NCI-H2107 treated with DMSO at 0.1 percent for 48 hours (cell line): ENCODE measurements around the gene TFPT.

Experiments used
- DNase-seq: peaks from one replicate; lab custom pipeline; 2025; ENCODE audit not compliant: unreplicated experiment; lab: John Stamatoyannopoulos, UW

The TFPT gene

GRCh38 chr19:54149021-54149812 is 33.8 kb upstream of the TFPT start:
- DNase-seq, result no peak

DNA sequence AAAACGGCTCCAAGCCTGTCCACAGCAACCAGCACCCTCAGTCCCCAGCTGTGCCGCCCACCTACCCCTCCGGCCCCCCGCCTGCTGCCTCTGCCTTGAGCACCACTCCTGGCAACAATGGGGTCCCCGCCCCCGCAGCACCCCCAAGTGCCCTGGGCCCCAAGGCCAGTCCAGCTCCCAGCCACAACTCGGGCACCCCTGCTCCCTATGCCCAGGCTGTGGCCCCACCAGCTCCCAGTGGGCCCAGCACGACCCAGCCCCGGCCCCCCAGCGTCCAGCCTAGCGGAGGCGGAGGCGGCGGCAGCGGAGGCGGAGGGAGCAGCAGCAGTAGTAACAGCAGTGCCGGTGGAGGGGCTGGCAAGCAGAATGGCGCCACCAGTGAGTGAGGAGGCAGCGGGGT is 32.7 kb upstream of the TFPT start:
- DNase-seq, result no peak

DNA sequence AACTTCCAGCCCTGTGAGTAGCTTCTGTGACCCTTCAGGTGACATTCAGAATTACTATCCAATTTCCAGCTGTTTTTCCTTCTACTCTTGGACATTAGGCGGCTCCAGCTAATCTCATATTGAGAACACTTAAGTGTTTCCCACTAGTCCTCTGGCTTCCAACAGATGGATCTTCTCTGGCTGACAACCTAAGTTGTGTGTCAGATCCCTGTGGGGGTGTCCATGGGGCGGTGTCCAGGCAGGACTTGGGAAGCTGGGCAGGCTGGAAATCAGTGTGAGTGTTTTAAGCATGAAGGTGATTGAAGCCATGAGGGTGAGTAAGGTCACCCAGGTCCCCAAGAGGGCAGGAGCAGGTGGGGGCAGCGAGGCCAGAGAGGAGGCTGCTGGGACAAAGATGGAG is 32.2 kb upstream of the TFPT start:
- no peak for DNase-seq

DNA sequence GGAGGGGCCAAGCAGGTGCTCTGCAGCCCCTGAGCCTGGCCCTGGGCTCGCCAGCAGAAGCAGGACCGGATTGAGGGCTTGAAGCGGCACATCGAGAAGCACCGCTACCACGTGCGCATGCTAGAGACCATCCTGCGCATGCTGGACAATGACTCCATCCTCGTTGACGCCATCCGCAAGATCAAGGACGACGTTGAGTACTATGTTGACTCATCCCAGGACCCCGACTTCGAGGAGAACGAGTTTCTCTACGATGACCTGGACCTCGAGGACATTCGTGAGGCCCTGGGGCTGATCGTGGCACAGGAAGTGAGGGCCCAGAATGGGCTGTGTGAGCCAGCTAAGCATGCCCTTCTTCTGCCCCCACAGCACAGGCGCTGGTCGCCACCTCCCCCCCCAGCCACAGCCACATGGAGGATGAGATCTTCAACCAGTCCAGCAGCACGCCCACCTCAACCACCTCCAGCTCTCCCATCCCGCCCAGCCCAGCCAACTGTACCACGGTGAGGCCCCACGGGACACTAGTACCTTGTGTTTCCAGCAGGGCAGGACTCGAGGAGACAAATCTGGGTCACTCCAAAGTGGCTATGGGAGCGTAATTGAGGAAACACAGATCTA is 30.2 kb upstream of the TFPT start:
- DNase-seq, result no peak

DNA sequence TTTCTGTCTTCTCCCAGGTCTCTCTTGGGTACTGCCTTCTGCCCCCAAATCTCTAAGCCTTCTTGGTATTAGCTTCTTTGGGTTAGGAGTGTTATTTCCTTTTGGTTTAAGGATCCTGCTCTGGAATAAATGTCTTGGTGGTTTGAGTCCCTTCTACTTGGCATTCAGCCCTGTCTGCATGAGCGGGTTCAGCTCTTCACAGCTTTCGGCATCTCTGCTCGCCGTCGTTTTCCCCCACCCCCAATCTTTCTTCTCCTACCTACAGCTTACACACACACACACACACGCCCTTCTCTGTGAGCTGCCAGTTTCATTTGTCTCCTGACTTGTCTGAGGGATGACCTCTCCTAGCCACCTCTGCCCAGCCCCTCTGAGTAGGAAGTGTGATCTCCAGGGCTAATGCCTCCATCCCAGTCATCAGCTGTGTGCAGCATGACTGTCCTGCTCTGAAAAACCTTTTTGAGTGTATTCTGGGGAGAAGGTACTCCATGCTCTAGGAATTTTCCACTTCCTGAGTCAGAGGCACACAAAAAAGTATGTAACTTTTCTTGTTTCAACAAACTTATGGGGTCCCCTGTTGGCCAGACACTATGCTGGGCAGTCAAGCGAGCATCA is 26.8 kb upstream of the TFPT start:
- no peak for DNase-seq

DNA sequence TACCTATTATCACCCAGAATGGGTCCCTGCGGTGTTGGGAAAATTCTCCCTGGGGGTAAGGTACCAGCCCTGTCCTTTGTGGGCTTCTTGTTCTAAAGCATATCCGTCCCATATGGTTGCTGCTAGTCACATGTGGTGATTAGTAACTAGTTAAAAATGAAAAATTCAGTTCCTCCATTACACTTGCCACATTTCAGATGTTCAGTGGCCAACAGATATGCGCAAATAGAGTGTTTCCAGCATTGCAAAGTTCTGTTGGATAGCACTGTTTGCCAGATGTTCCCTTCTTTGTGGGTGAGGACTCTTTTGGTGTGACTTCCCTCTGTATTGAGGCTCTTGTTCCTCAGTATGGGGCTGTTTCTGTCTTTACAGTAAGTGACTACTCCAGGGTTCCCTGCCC is 25.9 kb upstream of the TFPT start:
- no peak for DNase-seq

DNA sequence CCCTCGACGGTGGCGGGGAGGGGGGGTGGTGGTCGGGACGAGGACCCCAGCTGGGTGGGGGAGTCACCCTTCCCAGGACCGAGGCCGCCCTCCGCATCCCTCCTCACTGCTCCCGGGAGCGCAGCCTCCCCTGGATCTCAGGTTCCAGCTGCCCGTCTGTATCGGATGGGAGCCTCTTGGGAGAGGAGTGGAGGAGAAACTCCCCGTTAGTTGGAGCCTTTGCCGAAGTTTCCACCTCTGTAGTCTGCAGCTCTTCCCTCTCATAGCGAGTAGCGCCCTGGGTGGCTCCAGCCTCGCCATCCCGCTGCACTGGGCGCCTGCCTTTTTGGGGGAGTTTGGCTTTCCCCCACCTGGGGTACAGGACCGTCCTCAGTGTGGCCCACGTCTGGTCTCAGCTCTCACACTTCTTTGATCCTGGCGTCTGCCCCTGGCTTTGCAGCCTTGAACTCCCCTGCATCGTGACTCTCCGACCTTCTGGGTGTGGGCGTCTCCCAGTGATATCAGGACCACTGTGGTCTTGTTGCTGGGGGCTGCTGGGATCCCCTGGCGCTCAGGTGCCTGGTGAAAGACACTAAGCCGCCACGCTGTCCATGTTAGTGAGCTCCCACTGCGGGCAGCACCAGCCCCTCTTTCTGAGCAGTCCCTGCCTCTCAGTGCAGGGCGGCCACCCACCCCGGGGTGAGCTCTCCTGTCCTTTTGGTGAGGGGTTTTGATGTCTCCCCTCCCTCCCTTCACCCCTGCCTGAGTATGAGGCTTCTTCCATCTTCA is 23.2 kb upstream of the TFPT start:
- no peak for DNase-seq

DNA sequence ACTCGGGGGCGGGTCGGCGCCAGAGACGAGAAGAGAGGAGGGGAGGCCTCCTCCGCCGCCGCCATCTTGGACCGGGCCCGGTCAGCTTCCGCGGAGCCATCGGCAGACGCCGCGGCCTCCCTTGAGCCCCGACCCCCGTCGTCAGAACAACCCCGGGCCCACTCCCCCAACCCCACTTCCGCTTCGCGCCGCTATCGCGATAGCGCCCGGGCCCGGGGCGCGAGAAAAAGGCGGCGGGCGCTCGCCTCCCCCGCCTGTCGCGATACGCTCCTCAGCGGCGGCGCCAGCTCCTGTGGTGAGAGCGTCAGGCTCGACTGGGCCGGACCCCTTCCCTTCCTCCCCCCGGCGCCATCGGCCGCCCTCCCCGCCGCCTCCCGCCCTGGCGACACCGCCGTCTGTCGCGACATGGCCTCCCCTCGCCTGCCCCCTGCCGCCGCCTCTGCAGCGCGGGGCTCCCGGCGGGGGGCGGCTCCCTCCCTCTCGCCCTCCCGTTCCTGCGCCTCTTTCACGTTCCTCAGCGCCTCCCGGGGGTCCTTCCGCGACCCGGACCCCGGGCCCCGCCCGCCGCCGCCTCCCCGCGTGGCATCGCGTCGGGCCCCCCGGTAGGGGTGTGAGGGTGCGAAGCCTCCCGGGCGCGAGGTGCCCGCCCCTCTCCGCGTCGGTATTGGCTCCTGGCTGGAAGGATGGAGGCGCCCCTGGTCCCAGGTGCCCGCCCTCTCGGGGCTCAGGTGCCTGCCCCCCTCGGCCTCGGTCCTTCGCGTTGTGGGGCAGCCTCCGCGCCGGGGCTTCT is 22.4 kb upstream of the TFPT start, which contains the start of gene CNOT3:
TSS of gene CNOT3 (plus strand) at position 64 of the 790 bp plus-strand sequence. CDS start 5,217 bp downstream, outside the sequence.
- no peak for DNase-seq

DNA sequence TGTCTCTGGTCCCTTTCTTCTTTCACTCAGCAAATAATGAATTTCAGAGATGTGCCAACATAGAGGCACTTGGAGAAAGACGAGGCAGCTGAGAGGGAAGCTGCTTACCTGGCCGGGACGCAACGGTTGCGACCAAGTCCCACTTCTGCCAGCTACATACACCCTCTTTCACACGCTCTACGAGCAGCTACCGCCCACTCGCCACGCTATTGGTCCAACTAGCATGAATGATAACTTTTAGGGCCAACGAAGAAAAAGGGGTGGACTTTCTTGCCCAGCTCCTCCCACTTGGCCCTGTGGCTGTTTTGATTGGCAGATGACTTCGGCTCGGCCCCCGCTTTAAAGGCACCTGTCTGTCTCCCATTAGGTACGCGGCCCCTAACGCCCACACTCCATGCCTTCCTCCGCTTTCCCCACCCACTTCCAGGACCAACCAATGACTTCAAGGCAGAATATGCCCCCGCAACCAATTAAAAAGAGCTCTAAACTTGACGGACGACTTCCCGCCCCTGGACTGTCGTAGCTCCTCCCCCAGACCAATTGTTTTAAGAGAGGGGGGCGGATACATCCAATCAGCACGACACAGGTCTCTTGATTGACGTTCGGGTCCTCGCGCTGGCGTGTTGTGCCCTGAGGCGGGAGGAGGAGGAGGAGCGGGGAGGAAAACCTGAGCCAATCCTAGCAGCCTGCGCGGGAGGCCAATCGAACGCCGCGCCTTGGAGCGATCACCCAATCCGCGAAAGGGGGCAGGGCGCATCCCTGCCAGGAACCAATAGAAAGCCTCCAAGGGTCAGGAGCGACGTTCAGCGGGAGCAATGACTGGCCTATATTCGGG is 21.6 kb upstream of the TFPT start:
- peak; percentile 100 for DNase-seq

- DNase-seq, result no peak
These were observed 20.8 kb upstream of the TFPT start for GRCh38 chr19:54136086-54136863.

DNA sequence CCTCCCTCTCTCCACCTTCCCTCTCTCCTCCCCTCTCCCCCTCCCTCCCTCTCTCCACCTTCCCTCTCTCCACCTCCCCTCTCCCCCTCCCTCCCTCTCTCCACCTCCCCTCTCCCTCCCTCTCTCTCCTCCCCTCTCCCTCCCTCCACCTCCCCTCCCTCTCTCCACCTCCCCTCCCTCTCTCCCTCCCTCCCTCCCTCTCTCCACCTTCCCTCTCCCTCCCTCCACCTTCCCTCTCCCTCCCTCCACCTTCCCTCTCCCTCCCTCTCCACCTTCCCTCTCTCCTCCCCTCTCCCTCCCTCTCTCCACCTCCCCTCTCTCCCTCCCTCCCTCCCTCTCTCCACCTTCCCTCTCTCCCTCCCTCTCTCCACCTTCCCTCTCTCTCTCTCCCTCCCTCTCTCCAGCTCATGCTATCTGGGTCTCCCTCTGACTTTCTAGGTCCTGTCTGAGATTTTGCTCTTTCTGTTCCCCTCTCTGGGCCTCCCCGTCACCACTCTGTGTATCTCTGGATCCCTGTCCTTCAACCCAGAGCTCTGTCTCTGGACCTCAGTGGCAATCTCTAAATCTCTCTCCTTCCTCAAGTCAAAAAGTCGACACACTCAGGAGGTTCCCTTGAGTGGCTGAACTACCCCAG is 18.6 kb upstream of the TFPT start:
- no peak for DNase-seq

- DNase-seq, result no peak
These were observed 18.0 kb upstream of the TFPT start for GRCh38 chr19:54133312-54133956.

DNA sequence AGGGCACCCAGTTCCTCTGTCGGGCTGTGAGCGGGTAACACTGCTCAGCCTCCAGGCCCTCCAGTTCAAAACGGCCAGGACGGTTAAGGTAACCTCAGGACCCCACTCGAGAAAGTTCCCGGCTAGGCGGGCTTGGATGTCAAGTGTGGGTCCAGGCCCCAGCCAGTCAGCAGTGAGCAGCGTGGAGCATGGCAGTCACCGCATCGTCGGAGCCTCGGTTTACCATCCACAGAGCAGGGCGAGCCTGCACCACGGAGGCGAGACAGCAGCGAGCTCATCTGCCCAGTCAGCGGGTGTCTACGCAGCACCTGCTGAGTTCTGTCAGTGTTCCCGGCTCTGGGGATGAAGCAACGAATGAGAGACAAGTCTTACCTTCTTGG is 14.2 kb upstream of the TFPT start:
- no peak for DNase-seq

DNA sequence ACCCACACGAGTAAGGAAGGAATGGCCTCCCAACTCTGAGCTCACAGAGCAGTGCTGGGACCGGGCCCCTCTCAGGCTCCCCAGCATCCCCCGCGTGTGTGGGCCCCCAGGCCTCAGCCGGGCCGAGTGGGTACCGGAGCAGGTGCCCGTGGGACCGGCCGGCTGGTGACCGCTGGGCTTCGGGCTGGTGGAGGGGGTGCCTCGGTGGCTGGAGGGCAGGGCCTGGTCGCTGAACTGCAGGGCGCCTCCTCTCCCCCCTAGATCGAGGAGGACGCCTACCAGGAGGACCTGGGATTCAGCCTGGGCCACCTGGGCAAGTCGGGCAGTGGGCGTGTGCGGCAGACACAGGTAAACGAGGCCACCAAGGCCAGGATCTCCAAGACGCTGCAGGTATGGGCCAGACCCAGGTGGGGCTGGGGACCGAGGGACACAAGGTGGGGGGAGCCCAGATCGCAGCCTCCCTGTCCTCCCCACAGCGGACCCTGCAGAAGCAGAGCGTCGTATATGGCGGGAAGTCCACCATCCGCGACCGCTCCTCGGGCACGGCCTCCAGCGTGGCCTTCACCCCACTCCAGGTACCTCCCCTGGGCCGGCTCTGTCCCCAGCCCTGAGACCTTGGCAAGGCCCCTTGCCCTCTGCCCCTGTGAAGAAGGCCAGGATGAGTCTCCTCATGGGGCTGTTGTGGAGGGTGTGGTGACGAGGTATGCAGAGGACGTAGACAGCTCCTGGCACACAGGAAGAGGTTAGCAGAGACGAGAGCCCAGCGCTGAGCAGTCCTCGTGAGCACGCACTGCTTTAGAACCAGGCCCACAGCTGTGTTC is 13.5 kb upstream of the TFPT start:
- DNase-seq, result no peak

- no peak for DNase-seq
These were observed 12.9 kb upstream of the TFPT start for GRCh38 chr19:54128441-54128725.

DNA sequence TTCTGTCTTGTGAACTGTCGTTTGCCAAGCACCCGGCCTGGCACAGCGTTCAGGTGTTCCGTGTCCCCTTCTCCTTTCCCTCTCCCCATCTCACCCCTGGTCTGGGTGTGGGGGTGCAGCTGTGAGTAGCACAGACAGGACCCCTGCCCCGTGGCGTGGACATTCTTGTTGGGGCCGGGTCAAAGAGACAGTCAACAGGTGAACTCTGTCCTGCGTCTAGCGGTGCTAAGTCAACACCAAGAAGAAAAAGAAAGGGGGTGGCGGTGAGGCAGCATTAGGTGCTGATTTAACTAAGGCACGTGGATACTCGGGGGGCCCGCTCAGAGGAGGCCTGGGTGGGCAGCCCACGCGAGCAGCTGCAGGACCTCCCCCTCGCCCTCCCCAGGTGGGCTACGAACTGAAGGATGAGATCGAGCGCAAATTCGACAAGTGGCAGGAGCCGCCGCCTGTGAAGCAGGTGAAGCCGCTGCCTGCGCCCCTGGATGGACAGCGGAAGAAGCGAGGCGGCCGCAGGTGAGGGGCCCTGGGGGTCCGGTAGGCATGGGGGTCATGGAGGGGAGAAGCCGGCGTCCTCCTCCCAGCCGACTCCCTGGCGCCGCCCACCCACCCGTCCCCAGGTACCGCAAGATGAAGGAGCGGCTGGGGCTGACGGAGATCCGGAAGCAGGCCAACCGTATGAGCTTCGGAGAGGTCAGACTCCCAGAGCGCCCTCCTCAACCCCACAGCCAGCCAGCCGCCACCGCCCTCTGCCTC is 12.4 kb upstream of the TFPT start:
- DNase-seq, result no peak

- DNase-seq, result no peak
These were observed 10.3 kb upstream of the TFPT start for GRCh38 chr19:54125713-54126112.
